ENCODE measurements around the gene SERTAD4. TPM values are rescaled to one million over a fixed set of nuclear protein-coding genes. Genes with fewer than 3 reads are reported as not detected.

The SERTAD4 gene
- total and polyA plus RNA-seq, 10 of the 15 experiments (the other 5 are each of a cell fraction or from before 2014, with no cell fraction given), result not detected

- TF ChIP-seq EZH2 (IDR thresholded peaks at IDR 0.05; ENCODE audit: borderline replicate concordance, control insufficient read depth, low read depth, low read length) (no peak), POLR2AphosphoS2 (IDR thresholded peaks at IDR 0.05; ENCODE audit: low read depth, low read length) (no peak), TARDBP (IDR thresholded peaks at IDR 0.05; ENCODE audit: borderline replicate concordance) (no peak), E2F4 (IDR thresholded peaks at IDR 0.05; ENCODE audit: low read depth, low read length) (no peak)
These were observed 18.0 kb downstream of the SERTAD4 start (continued) for GRCh38 chr1:210250665-210250997.

- Histone ChIP-seq H3K27me3 (replicated peaks in 1 of 2; ENCODE audit: control insufficient read depth in 2 of 2, insufficient read depth in 2 of 2, low read length in 1 of 2) (peaks cover 15% of the 10 kb centered on the region in 2 experiments; a peak in 3 of 4 replicates), H4K20me1 (ENCODE audit: control insufficient read depth, insufficient read depth) (no peaks in the 10 kb centered on the region), H3K4me1 (ENCODE audit: control insufficient read depth, insufficient read depth, low read length) (no peaks in the 10 kb centered on the region), H3K9ac (ENCODE audit: control insufficient read depth, insufficient read depth, low read length) (no peak overlapping the region), H3K27ac (ENCODE audit: control insufficient read depth, insufficient read depth) (no peak overlapping the region), H2AFZ (ENCODE audit: control insufficient read depth, low read depth, low read length) (no peak overlapping the region), H3K9me3 (replicated peaks; ENCODE audit: control insufficient read depth, insufficient read depth, low read length) (no peaks in the 10 kb centered on the region), H3K36me3 (ENCODE audit: control insufficient read depth in 2 of 2, insufficient read depth in 2 of 2, low read length in 1 of 2) (no peaks in the 10 kb centered on the region), H3K79me2 (ENCODE audit: control insufficient read depth, insufficient read depth, low read length) (no peaks in the 10 kb centered on the region), H3K4me2 (ENCODE audit: control insufficient read depth, insufficient read depth) (peak overlapping the region; percentile 9; the same call in 1 of the 2 replicates), H3K4me3 (no peak overlapping the region)
- FAIRE-seq (no peak), DNase-seq (ENCODE audit: low read depth, low spot score) (no peak), ATAC-seq (peak; percentile 70)
- RAD21 ChIA-PET (ENCODE audit: unreplicated experiment), result no interaction called here
- SMC1A ChIA-PET (ENCODE audit: uncharacterized antibody, unreplicated experiment), result interaction anchor here (0.6 kb wide), 1 partner anchor 371 kb away, joined by 4 read pairs; no protein-coding TSS in a partner anchor
- TF ChIP-seq SUZ12 (IDR thresholded peaks at IDR 0.05; ENCODE audit: unreplicated experiment), result peak; percentile 74
- TF ChIP-seq BHLHE40 (IDR thresholded peaks at IDR 0.05; ENCODE audit: borderline replicate concordance in 1 of 2, low read depth in 2 of 2, low read length in 1 of 2), result peak; percentile 52; a peak in 3 of 4 replicates
- TF ChIP-seq ZBED1 (IDR thresholded peaks at IDR 0.05; ENCODE audit: borderline replicate concordance), result no peak
- peak; percentile 51; the same call in 1 of the 2 replicates for TF ChIP-seq RELB (IDR thresholded peaks at IDR 0.05; ENCODE audit: low read depth)
- TF ChIP-seq ZNF384 (IDR thresholded peaks at IDR 0.05; ENCODE audit: borderline replicate concordance, low read depth, low read length), result 0 out of 2 replicates have a peak, but pooled peaks have one; percentile 41
- TF ChIP-seq MEF2A (IDR thresholded peaks at IDR 0.05; ENCODE audit: insufficient read depth, low read depth, low read length), result no peak
- BruUV-seq (replicated peaks), result no TSS peak
- POLR2A ChIA-PET, result no interaction called here
- CTCF ChIA-PET, result no interaction called here
- WGBS (ENCODE audit: insufficient coverage, insufficient replicate concordance, low lambda C conversion rate, missing lambda C conversion rate), result 1% methylated on average over 37 of the region's 37 CpGs
- in situ Hi-C loops (cut with MboI) (no loop called here), intact Hi-C loops (cut with micrococcal nuclease; ENCODE audit: unreplicated experiment) (loop anchor here (1.0 kb wide), 1 partner anchor 38 kb away; no protein-coding TSS in a partner anchor)
These were observed 18.5 kb downstream of the SERTAD4 start for GRCh38 chr1:210250998-210251679.
